Loucy (cell line): ENCODE measurements around the gene GPR35.

Source experiments
- H2AFZ ChIP-seq: fragments of 200-600 bp; sonication (generic); 2 replicates; pipeline ENCODE4 v1.6.0; 2016; ENCODE audit warnings: antibody characterized with exemption, mild to moderate bottlenecking, low read length, moderate library complexity
- H3F3A ChIP-seq: fragments of 200-600 bp; 2 replicates; pipeline ENCODE4 v1.6.0; 2016; ENCODE audit warnings: antibody characterized with exemption, low read depth, mild to moderate bottlenecking
- H3K27me3 ChIP-seq: fragments of 200-600 bp; sonication (generic); 2 replicates; pipeline ENCODE4 v1.6.1; 2014; ENCODE audit warnings: low read length, mild to moderate bottlenecking; ENCODE audit not compliant: insufficient read depth, poor library complexity, severe bottlenecking
- H3K36me3 ChIP-seq: fragments of 200-600 bp; sonication (generic); 2 replicates; pipeline ENCODE4 v1.6.1; 2016; ENCODE audit warnings: low read length; ENCODE audit not compliant: insufficient read depth
- H3K4me1 ChIP-seq: fragments of 200-600 bp; sonication (generic); 2 replicates; pipeline ENCODE4 v1.5.1; 2014; ENCODE audit warnings: low read length, mild to moderate bottlenecking; ENCODE audit not compliant: insufficient read depth, poor library complexity, severe bottlenecking
- H3K4me2 ChIP-seq: fragments of 200-600 bp; sonication (generic); 2 replicates; pipeline ENCODE4 v1.6.0; 2014; ENCODE audit warnings: antibody characterized with exemption, low read length, low read depth, mild to moderate bottlenecking; ENCODE audit not compliant: poor library complexity, severe bottlenecking
- H3K4me3 ChIP-seq: fragments of 200-600 bp; sonication (generic); 2 replicates; pipeline ENCODE4 v1.5.1; 2014; ENCODE audit warnings: low read length, mild to moderate bottlenecking, mixed read lengths; ENCODE audit not compliant: poor library complexity, severe bottlenecking
- H3K79me2 ChIP-seq: fragments of 200-600 bp; sonication (generic); 2 replicates; pipeline ENCODE4 v1.6.1; 2014; ENCODE audit warnings: low read length; ENCODE audit not compliant: insufficient read depth
- H3K9ac ChIP-seq: fragments of 200-600 bp; sonication (generic); 2 replicates; pipeline ENCODE4 v1.6.0; 2014; ENCODE audit warnings: mild to moderate bottlenecking, low read depth, low read length, moderate library complexity; ENCODE audit not compliant: poor library complexity, severe bottlenecking
- H3K9me2 ChIP-seq: fragments of 200-600 bp; sonication (generic); replicated peaks from 2 replicates; pipeline ENCODE4 v1.6.1; 2016; ENCODE audit warnings: low read depth, low read length, mixed read lengths
- H3K9me3 ChIP-seq: fragments of 200-600 bp; sonication (generic); 2 replicates; pipeline ENCODE4 v1.6.1; 2014; ENCODE audit warnings: mild to moderate bottlenecking, antibody characterized with exemption, low read length, low read depth; ENCODE audit not compliant: insufficient read depth
- H4K20me1 ChIP-seq: fragments of 200-600 bp; sonication (generic); 2 replicates; pipeline ENCODE4 v1.6.0; 2014; ENCODE audit warnings: antibody characterized with exemption, low read length, mild to moderate bottlenecking; ENCODE audit not compliant: insufficient read depth, poor library complexity, severe bottlenecking
- CTCF ChIP-seq: fragments of 200-600 bp; sonication (generic); conservative IDR thresholded peaks from 2 replicates; pipeline ENCODE4 v1.5.1; 2014; ENCODE audit warnings: mild to moderate bottlenecking, antibody characterized with exemption, low read length
- EZH2phosphoT487 ChIP-seq: fragments of 200-600 bp; IDR thresholded peaks from 2 replicates; pipeline ENCODE4 v1.6.1; 2018; ENCODE audit warnings: antibody characterized with exemption, mild to moderate bottlenecking, moderate library complexity, borderline replicate concordance

Gene GPR35

GRCh38 chr2:240611601-240612210 lies 13.6 kb upstream of the GPR35 start:
- Histone ChIP-seq H2AFZ (no peak overlapping the region), H3K36me3 (no peaks in the 10 kb centered on the region), H3K79me2 (no peaks in the 10 kb centered on the region), H3K4me2 (peak overlapping the region; percentile 44), H3K9ac (no peak overlapping the region), H3K4me1 (peaks cover 18% of the 10 kb centered on the region), H3K9me2 (no peaks in the 10 kb centered on the region), H3F3A (no peaks in the 10 kb centered on the region), H3K27me3 (no peaks in the 10 kb centered on the region), H4K20me1 (no peaks in the 10 kb centered on the region), H3K9me3 (no peaks in the 10 kb centered on the region), H3K4me3 (peak overlapping the region; percentile 11)
- TF ChIP-seq EZH2phosphoT487 (no peak), CTCF (no peak)

- H3K9me3 ChIP-seq, result peaks cover 9% of the 10 kb centered on the region; the same call in 1 of the 2 replicates
- H3K4me2 ChIP-seq, result no peak overlapping the region
- H2AFZ ChIP-seq, result no peak overlapping the region
- H3F3A ChIP-seq, result no peaks in the 10 kb centered on the region
- no peak overlapping the region for H3K4me3 ChIP-seq
- no peaks in the 10 kb centered on the region for H3K79me2 ChIP-seq
- H3K27me3 ChIP-seq, result no peaks in the 10 kb centered on the region
- H4K20me1 ChIP-seq, result no peaks in the 10 kb centered on the region
- peaks cover 18% of the 10 kb centered on the region for H3K4me1 ChIP-seq
- no peak overlapping the region for H3K9ac ChIP-seq
- no peaks in the 10 kb centered on the region for H3K36me3 ChIP-seq
- no peaks in the 10 kb centered on the region for H3K9me2 ChIP-seq
- no peak for TF ChIP-seq EZH2phosphoT487
- TF ChIP-seq CTCF, result no peak
Observed at GRCh38 chr2:240613781-240614180, 11.5 kb upstream of the GPR35 start.

GRCh38 chr2:240614391-240614790 lies 10.9 kb upstream of the GPR35 start:
- H3K4me2 ChIP-seq, result no peak overlapping the region

More at GRCh38 chr2:240614391-240614790, 10.9 kb upstream of the GPR35 start:
- Histone ChIP-seq H3F3A (no peaks in the 10 kb centered on the region), H3K36me3 (no peaks in the 10 kb centered on the region), H3K4me3 (no peak overlapping the region), H4K20me1 (no peaks in the 10 kb centered on the region), H2AFZ (no peak overlapping the region), H3K79me2 (no peaks in the 10 kb centered on the region), H3K9me2 (no peaks in the 10 kb centered on the region), H3K9ac (no peak overlapping the region), H3K4me1 (peaks cover 18% of the 10 kb centered on the region), H3K27me3 (no peaks in the 10 kb centered on the region), H3K9me3 (peaks cover 9% of the 10 kb centered on the region; the same call in 1 of the 2 replicates)
- no peak for TF ChIP-seq EZH2phosphoT487
- no peak for TF ChIP-seq CTCF
